OCI-LY3 (cell line): ENCODE data around the gene TIGD6.
"Not testable (repeated sequence)": the region's sequence is repeated elsewhere in the genome, so short reads cannot be mapped to it uniquely, and the experiment has no call there.

Experiments used
- H2AFZ ChIP-seq: fragments of 200-600, 300-600 bp; shearing (Covaris generic); 2 replicates; pipeline ENCODE4 v1.6.0; 2014; ENCODE audit warnings: antibody characterized with exemption, low read depth, low read length
- H3K27ac ChIP-seq: fragments of 200-600, 300-600 bp; sonication (generic); 2 replicates; pipeline ENCODE4 v1.5.1; 2014; ENCODE audit warnings: mild to moderate bottlenecking, low read length, moderate library complexity, mixed read lengths
- H3K27me3 ChIP-seq: fragments of 200-600, 300-600 bp; sonication (generic); 2 replicates; pipeline ENCODE4 v1.6.1; 2014; ENCODE audit warnings: low read depth, low read length, mixed read lengths
- H3K36me3 ChIP-seq: fragments of 200-600, 300-600 bp; sonication (generic); replicated peaks from 2 replicates; pipeline ENCODE3; 2014; ENCODE audit warnings: low read depth, low read length, mixed read lengths
- H3K4me1 ChIP-seq: fragments of 300-600, 200-600 bp; sonication (generic); 2 replicates; pipeline ENCODE4 v1.6.1; 2014; ENCODE audit warnings: low read length, mixed read lengths
- H3K4me2 ChIP-seq: fragments of 200-600, 300-600 bp; sonication (generic); 2 replicates; pipeline ENCODE4 v1.6.1; 2014; ENCODE audit warnings: low read length, mixed read lengths
- H3K4me3 ChIP-seq: fragments of 300-600, 200-600 bp; sonication (generic); 2 replicates; pipeline ENCODE4 v1.5.1; 2014; ENCODE audit warnings: antibody characterized with exemption, mild to moderate bottlenecking, low read length, moderate library complexity
- H3K79me2 ChIP-seq: fragments of 300-600, 200-600 bp; shearing (Covaris generic); 2 replicates; pipeline ENCODE4 v1.6.1; 2014; ENCODE audit warnings: mild to moderate bottlenecking, low read length, mixed read lengths
- H3K9ac ChIP-seq: fragments of 300-600, 200-600 bp; shearing (Covaris generic); 2 replicates; pipeline ENCODE4 v1.6.0; 2014; ENCODE audit warnings: mild to moderate bottlenecking, low read length, moderate library complexity
- H3K9me3 ChIP-seq: fragments of 200-600, 300-600 bp; shearing (Covaris generic); 2 replicates; pipeline ENCODE4 v1.6.1; 2014; ENCODE audit warnings: low read length, mixed read lengths; ENCODE audit not compliant: insufficient read depth
- H4K20me1 ChIP-seq: fragments of 200-600, 300-600 bp; sonication (generic); 2 replicates; pipeline ENCODE4 v1.6.1; 2016; ENCODE audit warnings: low read length, mixed read lengths; ENCODE audit not compliant: insufficient read depth
- EZH2phosphoT487 ChIP-seq: fragments of 200-600 bp; shearing (Covaris generic); IDR thresholded peaks from 2 replicates; pipeline ENCODE4 v1.6.1; 2018; ENCODE audit warnings: antibody characterized with exemption, mixed run types, low read depth
- TF ChIP-seq, protein P1 (sequence below): fragments of 200-600, 300-600 bp; sonication (generic); IDR thresholded peaks from 2 replicates; pipeline ENCODE4 v1.5.1; 2014; ENCODE audit warnings: antibody characterized with exemption, low read length, low read depth

The TIGD6 gene

DNA sequence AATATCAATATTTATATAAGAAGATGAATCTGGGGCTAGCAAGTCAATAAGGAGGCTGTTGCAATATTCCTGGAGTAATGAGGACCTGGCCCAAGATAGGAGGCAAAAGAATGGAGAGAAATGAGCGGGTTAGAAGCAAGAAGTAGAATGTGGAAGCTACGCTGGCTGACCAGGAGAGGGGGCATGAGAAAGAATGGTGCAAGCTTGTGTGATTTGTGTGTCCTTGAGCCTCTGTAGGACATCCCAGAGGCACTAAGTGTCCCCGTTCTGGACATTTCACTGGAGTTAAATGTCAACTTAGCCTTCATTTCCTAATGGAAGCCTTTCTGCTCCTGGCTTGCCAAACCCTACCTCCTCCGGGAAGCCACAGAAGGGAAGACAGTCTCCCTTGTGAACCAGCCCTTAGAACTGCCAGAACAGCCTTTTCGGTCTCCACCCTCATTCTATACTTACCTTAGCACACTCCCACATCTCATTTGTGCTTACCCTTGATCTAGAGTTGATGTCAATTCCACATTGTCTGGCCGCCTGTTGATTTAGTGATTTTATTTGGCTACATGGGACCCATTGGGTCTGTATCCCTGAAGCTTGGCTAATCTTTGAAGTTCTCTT is 49.2 kb downstream of the TIGD6 start:
- Histone ChIP-seq H3K27ac (no peak overlapping the region), H3K4me2 (no peak overlapping the region), H3K79me2 (no peaks in the 10 kb centered on the region), H2AFZ (no peak overlapping the region), H4K20me1 (no peaks in the 10 kb centered on the region), H3K27me3 (0 out of 2 replicates have a peak, but pooled peaks cover 3% of the 10 kb centered on the region), H3K9me3 (no peaks in the 10 kb centered on the region), H3K4me3 (no peak overlapping the region), H3K4me1 (no peaks in the 10 kb centered on the region), H3K36me3 (no peaks in the 10 kb centered on the region), H3K9ac (no peak overlapping the region)
- TF ChIP-seq, protein P1, sequence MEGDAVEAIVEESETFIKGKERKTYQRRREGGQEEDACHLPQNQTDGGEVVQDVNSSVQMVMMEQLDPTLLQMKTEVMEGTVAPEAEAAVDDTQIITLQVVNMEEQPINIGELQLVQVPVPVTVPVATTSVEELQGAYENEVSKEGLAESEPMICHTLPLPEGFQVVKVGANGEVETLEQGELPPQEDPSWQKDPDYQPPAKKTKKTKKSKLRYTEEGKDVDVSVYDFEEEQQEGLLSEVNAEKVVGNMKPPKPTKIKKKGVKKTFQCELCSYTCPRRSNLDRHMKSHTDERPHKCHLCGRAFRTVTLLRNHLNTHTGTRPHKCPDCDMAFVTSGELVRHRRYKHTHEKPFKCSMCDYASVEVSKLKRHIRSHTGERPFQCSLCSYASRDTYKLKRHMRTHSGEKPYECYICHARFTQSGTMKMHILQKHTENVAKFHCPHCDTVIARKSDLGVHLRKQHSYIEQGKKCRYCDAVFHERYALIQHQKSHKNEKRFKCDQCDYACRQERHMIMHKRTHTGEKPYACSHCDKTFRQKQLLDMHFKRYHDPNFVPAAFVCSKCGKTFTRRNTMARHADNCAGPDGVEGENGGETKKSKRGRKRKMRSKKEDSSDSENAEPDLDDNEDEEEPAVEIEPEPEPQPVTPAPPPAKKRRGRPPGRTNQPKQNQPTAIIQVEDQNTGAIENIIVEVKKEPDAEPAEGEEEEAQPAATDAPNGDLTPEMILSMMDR, result no peak
- TF ChIP-seq EZH2phosphoT487, result no peak

DNA sequence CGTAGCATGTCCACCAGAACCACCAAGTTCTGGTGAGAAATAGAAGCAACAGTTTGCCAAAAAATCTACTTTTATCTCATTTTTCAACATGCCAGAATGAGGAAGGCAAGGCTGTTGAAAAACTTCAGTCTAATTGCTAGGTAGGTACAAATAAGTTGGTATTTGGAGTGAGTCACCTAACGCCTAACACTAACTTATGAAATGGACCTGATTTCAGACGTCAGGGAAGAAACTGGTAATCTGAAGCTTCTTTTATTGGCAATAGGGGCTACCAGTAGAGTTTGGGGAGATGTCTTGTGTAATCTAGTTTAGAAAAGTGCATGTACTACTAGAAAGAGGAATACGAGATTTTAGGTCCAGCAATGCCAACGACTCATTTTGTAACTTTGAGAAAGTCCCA is 51.5 kb downstream of the TIGD6 start:
- H3K4me3 ChIP-seq, result no peak overlapping the region

DNA sequence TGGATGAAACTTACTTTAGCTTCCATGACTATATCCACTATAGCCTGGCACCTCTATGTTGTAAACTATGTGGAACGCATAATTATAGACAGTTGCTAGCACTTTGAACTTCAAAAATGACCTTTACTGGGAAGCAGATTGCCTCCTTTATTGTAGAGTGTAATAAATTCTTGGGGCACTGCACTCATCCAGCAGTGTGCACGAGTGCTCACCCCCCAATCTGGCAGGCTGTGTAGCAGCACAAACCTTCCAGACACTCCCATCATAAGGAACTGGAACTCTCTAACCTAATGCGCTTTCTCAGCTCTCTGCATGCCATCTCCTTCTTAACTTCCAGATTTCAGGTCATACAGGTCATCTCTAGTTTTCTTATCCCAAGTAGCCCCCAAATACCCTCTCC is 54.3 kb downstream of the TIGD6 start:
- Histone ChIP-seq H3K27me3 (0 out of 2 replicates have a peak, but pooled peaks cover 3% of the 10 kb centered on the region), H3K27ac (no peak overlapping the region), H3K79me2 (no peaks in the 10 kb centered on the region), H3K9me3 (no peaks in the 10 kb centered on the region), H2AFZ (no peak overlapping the region), H3K36me3 (no peaks in the 10 kb centered on the region), H3K4me2 (no peak overlapping the region), H3K9ac (no peak overlapping the region), H3K4me1 (no peaks in the 10 kb centered on the region), H3K4me3 (no peak overlapping the region), H4K20me1 (no peaks in the 10 kb centered on the region)
- TF ChIP-seq EZH2phosphoT487, result no peak
- TF ChIP-seq, protein P1, result no peak

More for the DNA sequence above, 51.5 kb downstream of the TIGD6 start:
- H3K27ac ChIP-seq, result no peak overlapping the region
- H2AFZ ChIP-seq, result no peak overlapping the region
- H3K4me2 ChIP-seq, result no peak overlapping the region
- H3K9me3 ChIP-seq, result no peaks in the 10 kb centered on the region
- no peaks in the 10 kb centered on the region for H3K36me3 ChIP-seq
- H3K9ac ChIP-seq, result no peak overlapping the region
- no peaks in the 10 kb centered on the region for H3K4me1 ChIP-seq
- no peaks in the 10 kb centered on the region for H3K79me2 ChIP-seq
- H3K27me3 ChIP-seq, result 0 out of 2 replicates have a peak, but pooled peaks cover 3% of the 10 kb centered on the region
- H4K20me1 ChIP-seq, result no peaks in the 10 kb centered on the region
- TF ChIP-seq EZH2phosphoT487, result no peak

DNA sequence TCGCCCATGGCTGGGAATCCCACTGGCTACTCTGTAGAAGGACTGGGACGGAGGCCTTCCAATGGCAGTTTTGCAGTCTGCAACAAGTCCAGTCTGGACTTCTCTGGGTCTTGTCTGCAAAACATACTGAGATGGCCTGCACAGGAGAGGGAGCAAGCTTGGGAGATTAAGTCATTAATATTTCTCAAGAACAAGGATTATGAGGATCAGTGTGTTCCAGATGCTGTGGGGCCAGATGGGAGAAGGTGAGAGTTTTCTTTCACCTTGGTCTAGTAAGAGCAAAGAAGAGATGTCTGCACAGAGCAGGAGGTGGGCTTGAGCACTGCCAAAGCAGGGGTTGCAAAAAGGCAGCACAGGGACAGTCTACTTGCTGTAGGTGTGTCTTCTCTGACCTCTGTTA is 55.8 kb downstream of the TIGD6 start, which contains the start of gene PDE6A:
PDE6A (minus strand) TSS at position 128 of the 400 bp plus-strand sequence; CDS start at position 8, 120 bp downstream.
- H3K79me2 ChIP-seq, result no peaks in the 10 kb centered on the region
- 0 out of 2 replicates have a peak, but pooled peaks cover 3% of the 10 kb centered on the region for H3K27me3 ChIP-seq
- no peaks in the 10 kb centered on the region for H3K36me3 ChIP-seq
- H3K9me3 ChIP-seq, result no peaks in the 10 kb centered on the region
- no peaks in the 10 kb centered on the region for H4K20me1 ChIP-seq
- no peak within 1 kb of the TSS for H3K4me2 ChIP-seq
- H3K4me3 ChIP-seq, result no peak within 1 kb of the TSS
- TF ChIP-seq EZH2phosphoT487, result no peak
- TF ChIP-seq, protein P1, result no peak
- H2AFZ ChIP-seq, result no peak within 1 kb of the TSS
- no peak within 1 kb of the TSS for H3K27ac ChIP-seq
- H3K9ac ChIP-seq, result no peak within 1 kb of the TSS
- H3K4me1 ChIP-seq, result peaks cover 6% of the 10 kb centered on the region; the same call in 1 of the 2 replicates

DNA sequence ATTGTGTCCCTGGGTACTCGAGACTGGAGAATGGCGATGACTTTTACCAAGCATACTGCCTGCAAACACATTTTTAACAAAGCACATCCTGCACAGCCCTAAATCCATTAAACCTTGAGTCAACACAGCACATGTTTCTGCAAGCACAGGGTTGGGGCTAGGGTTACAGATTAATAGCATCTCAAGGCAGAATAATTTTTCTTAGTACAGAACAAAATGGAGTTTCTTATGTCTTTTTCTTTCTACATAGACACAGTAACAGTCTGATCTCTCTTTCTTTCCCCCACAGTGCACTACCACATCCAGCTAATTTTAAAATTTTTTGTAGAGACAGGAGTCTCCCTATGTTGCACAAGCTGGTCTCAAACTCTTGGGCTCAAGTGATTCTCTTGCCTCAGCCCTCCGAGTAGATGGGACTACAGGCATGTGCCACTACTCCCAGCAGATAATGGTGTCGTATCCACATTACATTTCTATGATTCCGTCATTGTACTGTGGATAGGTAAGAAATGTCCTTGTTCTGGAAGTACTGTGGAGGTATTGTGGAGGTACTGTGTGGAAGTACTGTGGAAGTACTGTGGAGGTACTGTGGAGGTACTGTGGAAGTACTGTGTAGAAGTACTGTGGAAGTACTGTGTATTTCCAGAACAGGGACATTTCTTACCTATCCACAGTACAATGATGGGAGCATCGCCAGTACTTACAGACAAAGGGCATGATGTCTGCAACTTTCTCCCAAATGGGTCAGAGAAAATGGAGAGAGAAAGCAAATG is 57.1 kb downstream of the TIGD6 start:
- H3K79me2 ChIP-seq, H3K4me1 ChIP-seq, H3K4me3 ChIP-seq, H3K9ac ChIP-seq, H4K20me1 ChIP-seq, H2AFZ ChIP-seq, H3K4me2 ChIP-seq, H3K27me3 ChIP-seq, H3K36me3 ChIP-seq, H3K27ac ChIP-seq, H3K9me3 ChIP-seq: not testable (repeated sequence)
